ENCODE measurements around the gene MRE11.
A peak's percentile ranks its signal among the peaks of the same experiment; 100 is the strongest.

DNA sequence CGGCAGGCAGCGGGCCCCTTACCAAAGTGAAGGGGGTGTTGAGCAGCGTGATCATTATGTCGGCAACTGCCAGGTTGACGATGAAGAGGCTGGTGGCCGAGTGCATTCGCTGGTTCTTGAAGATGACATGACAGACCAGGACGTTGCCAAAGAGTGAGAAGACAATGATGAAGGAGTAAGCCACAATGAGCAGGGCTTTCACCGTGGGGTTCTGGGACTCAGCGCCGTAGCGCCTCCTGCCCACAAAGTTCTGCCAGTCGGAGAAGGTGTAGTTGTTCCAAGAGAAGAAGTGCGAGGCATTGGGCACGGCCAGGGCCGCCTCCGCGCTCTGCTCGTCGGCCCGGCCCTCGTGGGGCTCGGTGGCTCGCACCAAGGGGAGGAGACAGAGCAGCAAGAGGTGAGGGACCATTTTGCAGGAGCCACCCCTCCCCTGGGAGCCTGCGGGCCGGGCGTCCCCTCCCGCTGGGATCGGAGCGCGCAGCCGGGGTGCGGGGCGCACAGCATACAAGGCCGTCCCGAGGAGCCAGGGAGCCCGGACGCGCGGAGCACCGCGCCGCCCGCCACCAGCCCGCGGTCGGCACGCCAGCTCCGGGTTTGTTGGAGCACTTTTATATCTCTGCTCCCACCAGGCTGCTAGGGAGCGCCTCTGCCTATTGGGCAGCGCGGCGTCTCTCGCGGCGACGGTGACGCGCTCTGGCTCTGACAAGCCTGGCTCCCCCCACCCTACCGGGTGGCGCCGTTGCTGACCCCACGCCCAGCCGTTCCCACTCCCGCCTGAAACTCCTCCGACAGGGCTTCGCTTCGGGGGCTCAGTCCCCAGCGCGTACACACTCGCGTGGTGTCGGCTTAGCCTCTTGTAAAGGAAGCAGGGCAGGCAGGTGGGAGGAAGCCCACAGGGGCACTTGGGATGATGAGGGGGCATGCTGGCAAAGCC lies 92.5 kb downstream of the MRE11 start, which contains the start of gene GPR83:
- peak; percentile 54 for TF ChIP-seq EZH2 (IDR thresholded peaks at IDR 0.05; ENCODE audit: insufficient read depth, low read length)
- TF ChIP-seq, protein P1, sequence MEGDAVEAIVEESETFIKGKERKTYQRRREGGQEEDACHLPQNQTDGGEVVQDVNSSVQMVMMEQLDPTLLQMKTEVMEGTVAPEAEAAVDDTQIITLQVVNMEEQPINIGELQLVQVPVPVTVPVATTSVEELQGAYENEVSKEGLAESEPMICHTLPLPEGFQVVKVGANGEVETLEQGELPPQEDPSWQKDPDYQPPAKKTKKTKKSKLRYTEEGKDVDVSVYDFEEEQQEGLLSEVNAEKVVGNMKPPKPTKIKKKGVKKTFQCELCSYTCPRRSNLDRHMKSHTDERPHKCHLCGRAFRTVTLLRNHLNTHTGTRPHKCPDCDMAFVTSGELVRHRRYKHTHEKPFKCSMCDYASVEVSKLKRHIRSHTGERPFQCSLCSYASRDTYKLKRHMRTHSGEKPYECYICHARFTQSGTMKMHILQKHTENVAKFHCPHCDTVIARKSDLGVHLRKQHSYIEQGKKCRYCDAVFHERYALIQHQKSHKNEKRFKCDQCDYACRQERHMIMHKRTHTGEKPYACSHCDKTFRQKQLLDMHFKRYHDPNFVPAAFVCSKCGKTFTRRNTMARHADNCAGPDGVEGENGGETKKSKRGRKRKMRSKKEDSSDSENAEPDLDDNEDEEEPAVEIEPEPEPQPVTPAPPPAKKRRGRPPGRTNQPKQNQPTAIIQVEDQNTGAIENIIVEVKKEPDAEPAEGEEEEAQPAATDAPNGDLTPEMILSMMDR (IDR thresholded peaks at IDR 0.05; ENCODE audit: insufficient read depth, low read depth, low read length): no peak
